SU-DHL-6 (cell line): Measurements from ENCODE around the gene TMEM88.

Source experiments
- CTCF ChIP-seq: fragments of 200-600 bp; sonication (generic); IDR thresholded peaks from one replicate; pipeline ENCODE4 v1.5.1; 2017; ENCODE audit warnings: antibody characterized with exemption, mild to moderate bottlenecking, low read length, moderate library complexity; ENCODE audit not compliant: insufficient read depth, poor library complexity, severe bottlenecking
- EZH2phosphoT487 ChIP-seq: fragments of 200-600 bp; sonication (generic), shearing (Covaris generic); conservative IDR thresholded peaks from 2 replicates; pipeline ENCODE4 v1.6.1; 2018; ENCODE audit warnings: mild to moderate bottlenecking, antibody characterized with exemption, low read length, moderate library complexity, mixed read lengths

- no peak for TF ChIP-seq CTCF
- TF ChIP-seq EZH2phosphoT487, result no peak
These were observed 31.6 kb downstream of the TMEM88 start for GRCh38 chr17:7886227-7887037.
